Measurements from ENCODE around the gene NADK2. TPM values are rescaled to one million over a fixed set of nuclear protein-coding genes. Genes with fewer than 3 reads are reported as not detected.

Gene NADK2
- total RNA-seq, 4 donors from 2014 or later = 23.6 to 34.4 (median 27.8) TPM

- Histone ChIP-seq H3K27me3 (no peaks in the 10 kb centered on the region), H3K4me3 (no peak overlapping the region), H3K4me1 (no peaks in the 10 kb centered on the region), H3K9me3 (no peaks in the 10 kb centered on the region), H3K27ac (no peak overlapping the region), H3K36me3 (peaks cover 0 to 50% of the 10 kb centered on the region in 2 donors)
- intact Hi-C loops (cut with DNase I; ENCODE audit: low total_unique reads) = no loop called here
- DNase-seq (no peak), ATAC-seq (no peak)
- in situ Hi-C loops (cut with MboI; ENCODE audit: low sequenced_read_pairs in 4 of 4) = no loop called here
- TF ChIP-seq POLR2A (IDR thresholded peaks at IDR 0.05) (no peak), CTCF (IDR thresholded peaks at IDR 0.05 in 4 of 5, conservative IDR thresholded peaks at IDR 0.05 in 1 of 5) (no peak)
These were observed 32.9 kb downstream of the NADK2 start for GRCh38 chr5:36208786-36209185.

- H3K27ac ChIP-seq = no peak overlapping the region
- no peak overlapping the region for H3K4me3 ChIP-seq
- in situ Hi-C loops (cut with MboI; ENCODE audit: low sequenced_read_pairs in 4 of 4) = no loop called here
- no peaks in the 10 kb centered on the region for H3K27me3 ChIP-seq
- peaks cover 6 to 9% of the 10 kb centered on the region in 2 donors for H3K4me1 ChIP-seq
- H3K9me3 ChIP-seq = no peaks in the 10 kb centered on the region
- peaks cover 0 to 45% of the 10 kb centered on the region in 2 donors for H3K36me3 ChIP-seq
- no peak for DNase-seq
- TF ChIP-seq POLR2A (IDR thresholded peaks at IDR 0.05) (no peak), CTCF (IDR thresholded peaks at IDR 0.05 in 4 of 5, conservative IDR thresholded peaks at IDR 0.05 in 1 of 5) (no peak)
- ATAC-seq = no peak
- intact Hi-C loops (cut with DNase I; ENCODE audit: low total_unique reads) = no loop called here
These were observed 34.8 kb downstream of the NADK2 start for GRCh38 chr5:36206913-36207312.

GRCh38 chr5:36205329-36205728, 36.4 kb downstream of the NADK2 start:
- in situ Hi-C loops (cut with MboI; ENCODE audit: low sequenced_read_pairs in 4 of 4) = no loop called here
- Histone ChIP-seq H3K36me3 (peaks cover 0 to 38% of the 10 kb centered on the region in 2 donors), H3K9me3 (no peaks in the 10 kb centered on the region), H3K4me1 (peaks cover 6 to 9% of the 10 kb centered on the region in 2 donors), H3K4me3 (no peak overlapping the region), H3K27me3 (no peaks in the 10 kb centered on the region), H3K27ac (no peak overlapping the region)
- ATAC-seq = no peak
- DNase-seq = no peak
- intact Hi-C loops (cut with DNase I; ENCODE audit: low total_unique reads) = no loop called here
- TF ChIP-seq CTCF (IDR thresholded peaks at IDR 0.05 in 4 of 5, conservative IDR thresholded peaks at IDR 0.05 in 1 of 5) (no peak), POLR2A (IDR thresholded peaks at IDR 0.05) (no peak)

GRCh38 chr5:36202521-36202961, 39.2 kb downstream of the NADK2 start:
- TF ChIP-seq CTCF (IDR thresholded peaks at IDR 0.05 in 4 of 5, conservative IDR thresholded peaks at IDR 0.05 in 1 of 5) (no peak), POLR2A (IDR thresholded peaks at IDR 0.05) (no peak)
- DNase-seq (no peak), ATAC-seq (no peak)
- H3K9me3 ChIP-seq = no peaks in the 10 kb centered on the region
- in situ Hi-C loops (cut with MboI; ENCODE audit: low sequenced_read_pairs in 4 of 4) (no loop called here), intact Hi-C loops (cut with DNase I; ENCODE audit: low total_unique reads) (no loop called here)
- no peaks in the 10 kb centered on the region for H3K27me3 ChIP-seq
- H3K4me3 ChIP-seq = no peak overlapping the region
- H3K4me1 ChIP-seq = peaks cover 6 to 9% of the 10 kb centered on the region in 2 donors
- peaks cover 0 to 46% of the 10 kb centered on the region in 2 donors for H3K36me3 ChIP-seq
- H3K27ac ChIP-seq = no peak overlapping the region

GRCh38 chr5:36200513-36200912, 41.2 kb downstream of the NADK2 start:
- Histone ChIP-seq H3K4me3 (no peak overlapping the region), H3K4me1 (peaks cover 6 to 9% of the 10 kb centered on the region in 2 donors), H3K36me3 (peaks cover 2 to 52% of the 10 kb centered on the region in 2 donors), H3K27ac (no peak overlapping the region), H3K9me3 (no peaks in the 10 kb centered on the region), H3K27me3 (no peaks in the 10 kb centered on the region)
- in situ Hi-C loops (cut with MboI; ENCODE audit: low sequenced_read_pairs in 4 of 4) (no loop called here), intact Hi-C loops (cut with DNase I; ENCODE audit: low total_unique reads) (no loop called here)
- TF ChIP-seq CTCF (IDR thresholded peaks at IDR 0.05 in 4 of 5, conservative IDR thresholded peaks at IDR 0.05 in 1 of 5) (no peak), POLR2A (IDR thresholded peaks at IDR 0.05) (no peak)
- DNase-seq (no peak), ATAC-seq (no peak)

Measured in gastrocnemius medialis (tissue), 4 donors.